GM21717 (cell line): ENCODE data around the gene ENO1.

ENCODE experiments used
- ATAC-seq: cut with Tn5 transposase; IDR thresholded peaks from one replicate; pipeline ENCODE4 v1.9.1; 2021; ENCODE audit warnings: mild to moderate bottlenecking, moderate library complexity; ENCODE audit not compliant: unreplicated experiment

Gene ENO1

GRCh38 chr1:8871965-8872399, 6.5 kb downstream of the ENO1 start:
- no peak for ATAC-seq

- no peak for ATAC-seq
Observed at GRCh38 chr1:8871539-8871935, 6.9 kb downstream of the ENO1 start.

DNA sequence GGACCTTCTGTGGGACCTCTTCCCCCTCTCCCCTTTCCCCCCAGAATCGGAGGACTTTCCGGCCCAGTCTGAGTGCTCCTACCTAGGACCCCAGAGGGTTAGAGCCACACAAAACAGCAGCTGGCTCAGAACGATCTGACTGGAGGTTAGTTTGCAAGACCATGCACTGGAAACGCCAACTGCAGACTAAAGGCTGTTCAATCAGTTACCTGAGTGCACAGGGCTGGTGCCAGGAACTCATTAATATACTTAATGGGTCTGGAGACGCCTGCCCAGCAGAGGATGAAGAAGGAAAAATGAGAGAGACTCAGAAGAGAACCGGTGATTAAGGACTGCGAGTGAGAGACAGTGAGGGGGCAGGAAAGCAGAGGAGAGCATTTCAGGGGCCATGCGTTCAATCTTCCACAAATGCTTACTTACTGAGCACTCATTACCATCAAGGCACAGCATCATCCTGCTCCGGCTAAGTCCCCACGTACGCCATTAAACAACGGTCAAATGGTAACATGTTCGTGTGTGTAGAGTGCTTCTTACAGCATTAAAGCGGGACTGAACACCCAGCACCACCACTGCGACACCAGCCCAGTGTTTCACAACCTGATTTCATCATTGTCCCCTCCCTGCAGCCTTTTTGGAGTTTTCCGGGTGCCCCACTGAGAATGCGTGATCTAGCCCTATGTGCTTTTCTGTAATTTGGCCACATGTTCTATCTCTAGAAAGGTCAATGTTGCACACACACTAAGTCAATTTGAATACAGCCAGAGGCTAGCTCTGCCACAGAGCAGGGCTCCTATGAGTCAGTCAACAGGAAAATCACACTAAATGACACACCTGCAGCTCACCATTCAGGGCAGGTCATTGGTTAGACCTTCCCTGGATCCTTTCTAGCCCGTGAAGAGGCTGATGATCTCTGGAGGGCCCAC, 7.6 kb downstream of the ENO1 start:
- ATAC-seq, result no peak

- ATAC-seq, result no peak
Observed at GRCh38 chr1:8870103-8870502, 8.4 kb downstream of the ENO1 start.

GRCh38 chr1:8867878-8868567, 10.5 kb downstream of the ENO1 start:
- ATAC-seq, result no peak

GRCh38 chr1:8866792-8867415, 11.6 kb downstream of the ENO1 start:
- ATAC-seq, result no peak

- no peak for ATAC-seq
Observed at GRCh38 chr1:8866173-8866791, 12.2 kb downstream of the ENO1 start.

DNA sequence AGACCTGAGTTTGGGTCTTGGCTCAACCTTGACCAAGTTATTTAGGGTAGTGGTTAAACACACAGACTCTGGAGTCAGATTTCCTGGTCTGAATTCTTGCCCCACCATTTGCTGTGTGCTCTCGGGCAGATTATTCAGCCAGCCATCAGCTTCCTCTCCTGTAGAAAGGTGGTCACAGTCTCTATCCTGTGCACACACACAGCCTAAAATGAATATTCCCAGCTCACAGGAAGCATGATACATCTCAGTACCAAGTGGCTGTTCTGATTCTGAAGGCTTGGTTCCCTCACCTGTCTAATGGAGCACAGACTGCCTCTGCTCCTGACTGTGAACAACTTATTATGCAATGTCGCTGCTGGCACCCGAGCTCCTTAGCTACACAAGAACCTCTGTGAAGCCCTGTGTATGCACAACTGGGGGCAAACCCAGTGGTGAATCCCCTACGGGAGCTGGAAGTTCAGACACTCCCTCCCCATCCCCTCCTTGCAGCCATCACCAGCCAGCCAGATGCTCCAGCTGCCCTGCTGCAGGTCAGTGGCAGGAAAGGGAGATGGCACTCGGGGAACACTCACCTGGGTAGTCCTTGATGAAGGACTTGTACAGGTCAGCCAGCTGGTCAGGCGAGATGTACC, 13.7 kb downstream of the ENO1 start:
- ATAC-seq, result no peak

DNA sequence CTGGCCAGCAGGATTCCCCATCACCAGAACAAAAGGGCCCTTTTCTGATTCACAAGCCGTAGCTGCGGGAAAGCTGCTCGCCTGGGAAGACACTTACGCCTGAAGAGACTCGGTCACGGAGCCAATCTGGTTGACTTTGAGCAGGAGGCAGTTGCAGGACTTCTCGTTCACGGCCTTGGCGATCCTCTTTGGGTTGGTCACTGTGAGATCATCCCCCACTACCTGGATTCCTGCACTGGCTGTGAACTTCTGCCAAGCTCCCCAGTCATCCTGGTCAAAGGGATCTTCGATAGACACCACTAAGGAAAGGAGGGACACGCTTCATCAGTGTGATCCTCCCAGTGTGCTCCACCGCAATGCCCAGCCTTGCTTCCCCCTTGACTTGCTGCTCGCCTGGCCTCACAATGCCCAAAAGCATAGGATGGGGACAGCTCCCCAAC, 14.7 kb downstream of the ENO1 start:
- no peak for ATAC-seq

DNA sequence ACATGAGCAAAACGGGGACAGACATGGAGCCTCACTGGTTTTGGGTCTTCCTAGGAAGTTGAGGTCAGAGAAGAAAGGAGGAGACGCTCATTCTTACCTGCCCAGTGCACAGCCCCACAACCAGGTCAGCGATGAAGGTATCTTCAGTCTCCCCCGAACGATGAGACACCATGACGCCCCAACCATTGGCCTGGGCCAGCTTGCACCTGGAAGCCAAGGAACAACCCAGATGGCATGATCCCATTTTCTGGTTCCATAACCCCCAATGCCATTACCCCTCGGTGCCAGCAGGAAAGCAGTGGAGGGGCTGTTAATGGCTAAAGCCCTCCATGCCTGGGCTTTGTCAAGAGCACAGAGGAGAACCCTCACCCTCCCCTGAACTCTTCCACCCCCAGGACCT, 15.3 kb downstream of the ENO1 start:
- no peak for ATAC-seq

DNA sequence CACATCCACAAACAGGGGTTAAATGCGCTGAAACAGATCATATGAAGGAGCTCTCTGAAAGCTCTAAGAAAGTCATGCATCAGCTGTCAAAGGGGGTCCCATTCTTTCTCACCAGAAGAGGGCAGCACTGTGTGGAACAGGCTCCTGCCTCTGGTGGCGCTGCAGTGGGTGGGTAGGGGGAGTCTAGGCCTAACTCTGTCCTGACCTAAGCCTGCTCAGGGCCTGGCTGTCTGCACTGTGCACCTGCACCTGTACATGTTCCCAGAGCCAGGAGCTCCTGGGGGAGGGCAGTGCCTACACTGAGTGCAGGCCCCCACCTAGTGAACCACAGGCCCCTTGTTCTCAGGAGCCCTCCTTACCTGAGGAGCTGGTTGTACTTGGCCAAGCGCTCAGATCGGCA, 16.0 kb downstream of the ENO1 start:
- no peak for ATAC-seq

DNA sequence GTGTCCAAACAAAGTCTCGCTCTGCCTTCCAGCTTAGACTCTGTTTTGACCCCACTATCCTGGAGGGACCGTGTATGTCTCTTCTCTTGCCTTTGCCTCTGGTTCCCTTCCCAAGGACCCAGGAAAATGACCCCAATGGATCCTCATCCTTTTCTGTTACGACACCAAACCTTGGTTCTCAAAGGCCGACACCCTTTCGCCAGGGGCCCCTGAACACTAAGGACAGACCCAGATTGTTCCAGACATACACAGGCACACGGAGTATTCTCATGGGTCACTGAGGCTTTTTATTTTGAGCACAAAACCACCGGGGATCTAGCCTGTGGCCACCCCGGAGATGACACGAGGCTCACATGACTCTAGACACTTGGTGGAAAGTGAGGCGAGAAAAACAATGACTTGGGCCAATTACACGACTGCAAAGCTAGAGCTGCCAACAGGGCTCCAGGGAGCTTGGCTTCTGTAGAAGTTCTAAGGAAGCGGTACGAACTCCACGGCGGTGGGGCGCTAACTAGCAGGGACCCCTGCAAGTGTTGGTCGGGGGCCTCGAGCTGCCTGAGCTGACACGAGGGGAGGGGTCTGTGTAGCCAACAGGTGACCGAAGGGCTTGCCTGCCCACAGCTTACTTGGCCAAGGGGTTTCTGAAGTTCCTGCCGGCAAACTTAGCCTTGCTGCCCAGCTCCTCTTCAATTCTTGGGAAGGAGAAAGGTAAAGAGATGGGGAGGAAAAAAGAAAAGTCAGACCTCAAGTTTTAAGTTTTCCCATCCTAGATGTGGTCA, 17.6 kb downstream of the ENO1 start:
- no peak for ATAC-seq

GRCh38 chr1:8858888-8859706, 19.4 kb downstream of the ENO1 start:
- no peak for ATAC-seq

GRCh38 chr1:8858112-8858668, 20.3 kb downstream of the ENO1 start:
- ATAC-seq, result no peak

- no peak for ATAC-seq
Observed at GRCh38 chr1:8856689-8857412, 21.6 kb downstream of the ENO1 start.

DNA sequence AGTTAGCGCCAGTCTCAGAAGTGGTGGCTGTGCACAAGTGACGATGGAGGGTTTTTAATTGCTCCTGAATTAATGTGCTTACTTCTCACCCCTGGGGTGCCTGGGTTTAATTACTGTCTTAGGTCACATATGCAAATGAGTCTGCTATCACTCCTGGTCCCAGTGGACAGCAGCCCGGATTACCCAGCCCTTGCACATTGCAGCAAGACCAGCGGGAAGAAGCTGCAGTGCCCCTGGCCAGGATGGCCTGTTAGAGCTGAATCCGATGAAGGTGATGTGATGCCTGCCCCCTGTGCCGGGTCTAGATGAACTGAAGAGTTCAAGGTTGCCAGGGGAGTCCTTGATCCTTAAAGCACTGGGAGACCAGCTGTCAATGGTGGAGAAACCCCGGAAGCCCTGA, 24.2 kb downstream of the ENO1 start:
- ATAC-seq, result no peak

DNA sequence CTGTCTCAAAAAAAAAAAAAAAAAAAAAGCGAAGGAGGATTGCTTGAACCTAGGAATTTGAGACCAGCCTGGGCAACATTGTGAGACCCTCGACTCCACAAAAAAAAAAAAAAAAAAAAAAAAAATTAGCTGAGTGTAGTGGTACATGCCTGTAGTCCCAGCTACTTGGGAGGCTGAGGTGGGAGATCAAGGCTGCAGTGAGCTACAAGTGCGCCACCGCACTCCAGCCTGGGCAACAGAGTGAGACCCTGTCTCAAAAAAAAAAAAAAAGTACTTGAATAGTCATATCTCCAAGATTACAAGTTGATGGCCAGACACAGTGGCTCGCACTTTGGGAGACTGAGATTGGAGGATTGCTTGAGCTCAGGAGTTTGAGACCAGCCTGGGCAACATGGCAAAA, 27.4 kb downstream of the ENO1 start:
- no peak for ATAC-seq
